ENCODE measurements around the gene BCAP29.

Gene BCAP29

GRCh38 chr7:107609811-107610261 lies 29.8 kb downstream of the BCAP29 start:
- Histone ChIP-seq H3K4me1 (ENCODE audit: control insufficient read depth, insufficient read depth, low read length) (no peaks in the 10 kb centered on the region), H3K9me3 (ENCODE audit: control insufficient read depth, insufficient read depth, low read length) (no peaks in the 10 kb centered on the region), H3K36me3 (ENCODE audit: control insufficient read depth, insufficient read depth, low read length) (no peaks in the 10 kb centered on the region), H3K27me3 (ENCODE audit: control insufficient read depth, insufficient read depth, low read length) (no peaks in the 10 kb centered on the region), H3K9ac (ENCODE audit: low read depth, low read length) (no peak overlapping the region), H3K4me3 (ENCODE audit: low read depth, low read length) (no peak overlapping the region)

DNA sequence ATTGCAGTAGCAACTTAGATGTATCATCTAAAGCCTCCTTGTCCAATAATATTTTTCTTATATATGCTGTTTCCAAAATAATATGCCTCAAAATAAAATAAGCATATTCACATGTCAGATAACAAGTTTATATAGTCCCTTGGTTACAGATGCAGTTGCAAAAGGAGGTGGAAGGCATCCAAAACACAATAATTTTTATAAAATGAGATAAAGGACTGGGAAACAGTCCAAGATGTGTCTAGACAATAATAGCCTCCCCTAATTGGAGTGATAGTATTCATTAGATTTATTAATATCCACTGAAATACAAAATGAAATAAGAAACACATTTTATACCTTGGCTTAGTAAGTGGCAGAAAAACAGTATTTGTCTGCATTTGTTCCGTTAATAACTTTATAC lies 30.3 kb downstream of the BCAP29 start:
- Histone ChIP-seq H3K4me3 (ENCODE audit: low read depth, low read length) (no peak overlapping the region), H3K9ac (ENCODE audit: low read depth, low read length) (no peak overlapping the region)

DNA sequence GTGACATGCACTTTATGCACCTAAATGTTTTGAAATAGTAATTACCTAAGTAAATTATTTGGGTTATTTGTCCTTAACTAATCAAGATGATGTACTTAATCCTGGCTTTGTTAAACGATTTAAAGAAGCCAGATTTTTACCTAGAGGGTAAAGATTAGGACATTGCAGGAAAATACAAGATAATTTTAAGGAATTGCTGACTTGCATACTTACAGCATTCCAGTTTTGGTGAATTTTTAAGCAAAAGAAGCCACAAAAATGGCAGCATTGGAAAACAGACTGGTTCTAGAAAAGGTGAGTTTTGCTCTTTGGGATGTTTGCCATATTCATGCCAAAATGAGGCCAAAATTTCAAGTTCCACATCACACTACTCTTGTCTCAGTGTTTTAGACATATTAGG lies 33.4 kb downstream of the BCAP29 start:
- H3K36me3 ChIP-seq (ENCODE audit: control insufficient read depth, insufficient read depth, low read length) = no peaks in the 10 kb centered on the region
- H3K9ac ChIP-seq (ENCODE audit: low read depth, low read length) = no peak overlapping the region
- H3K4me1 ChIP-seq (ENCODE audit: control insufficient read depth, insufficient read depth, low read length) = no peaks in the 10 kb centered on the region

More for the DNA sequence above, 30.3 kb downstream of the BCAP29 start:
- H3K4me1 ChIP-seq (ENCODE audit: control insufficient read depth, insufficient read depth, low read length) = no peaks in the 10 kb centered on the region
- H3K27me3 ChIP-seq (ENCODE audit: control insufficient read depth, insufficient read depth, low read length) = no peaks in the 10 kb centered on the region
- no peaks in the 10 kb centered on the region for H3K9me3 ChIP-seq (ENCODE audit: control insufficient read depth, insufficient read depth, low read length)
- no peaks in the 10 kb centered on the region for H3K36me3 ChIP-seq (ENCODE audit: control insufficient read depth, insufficient read depth, low read length)

DNA sequence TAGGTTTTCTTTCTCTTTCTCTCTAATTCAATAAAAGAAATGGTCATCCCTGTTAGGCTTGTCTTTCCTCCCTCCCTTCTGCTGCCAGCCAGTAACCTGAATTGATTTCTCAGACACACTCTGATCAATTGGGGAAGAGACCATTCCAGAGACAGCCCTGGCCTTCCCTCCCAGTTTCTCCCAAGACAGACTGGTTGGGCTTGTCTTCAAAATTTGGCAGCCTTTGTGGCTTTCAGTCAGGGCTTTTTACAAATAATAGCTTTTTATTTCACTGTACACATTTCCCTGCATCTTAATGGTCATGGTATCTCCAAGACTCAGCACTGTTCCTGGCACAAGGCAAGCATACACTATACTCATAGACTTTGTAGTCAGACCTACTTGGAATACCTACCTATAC lies 33.9 kb downstream of the BCAP29 start:
- Histone ChIP-seq H3K36me3 (ENCODE audit: control insufficient read depth, insufficient read depth, low read length) (no peaks in the 10 kb centered on the region), H3K4me1 (ENCODE audit: control insufficient read depth, insufficient read depth, low read length) (no peaks in the 10 kb centered on the region), H3K9ac (ENCODE audit: low read depth, low read length) (no peak overlapping the region), H3K27me3 (ENCODE audit: control insufficient read depth, insufficient read depth, low read length) (no peaks in the 10 kb centered on the region), H3K4me3 (ENCODE audit: low read depth, low read length) (no peak overlapping the region), H3K9me3 (ENCODE audit: control insufficient read depth, insufficient read depth, low read length) (no peaks in the 10 kb centered on the region)

More for the DNA sequence above, 33.4 kb downstream of the BCAP29 start:
- Histone ChIP-seq H3K27me3 (ENCODE audit: control insufficient read depth, insufficient read depth, low read length) (no peaks in the 10 kb centered on the region), H3K9me3 (ENCODE audit: control insufficient read depth, insufficient read depth, low read length) (no peaks in the 10 kb centered on the region), H3K4me3 (ENCODE audit: low read depth, low read length) (no peak overlapping the region)

GRCh38 chr7:107614425-107614824 lies 34.4 kb downstream of the BCAP29 start:
- Histone ChIP-seq H3K4me3 (ENCODE audit: low read depth, low read length) (no peak overlapping the region), H3K36me3 (ENCODE audit: control insufficient read depth, insufficient read depth, low read length) (no peaks in the 10 kb centered on the region)

GRCh38 chr7:107615910-107616680 lies 36.0 kb downstream of the BCAP29 start:
- no peaks in the 10 kb centered on the region for H3K36me3 ChIP-seq (ENCODE audit: control insufficient read depth, insufficient read depth, low read length)
- H3K4me1 ChIP-seq (ENCODE audit: control insufficient read depth, insufficient read depth, low read length) = no peaks in the 10 kb centered on the region
- H3K4me3 ChIP-seq (ENCODE audit: low read depth, low read length) = no peak overlapping the region
- H3K27me3 ChIP-seq (ENCODE audit: control insufficient read depth, insufficient read depth, low read length) = no peaks in the 10 kb centered on the region
- no peak overlapping the region for H3K9ac ChIP-seq (ENCODE audit: low read depth, low read length)
- no peaks in the 10 kb centered on the region for H3K9me3 ChIP-seq (ENCODE audit: control insufficient read depth, insufficient read depth, low read length)

More at GRCh38 chr7:107614425-107614824, 34.4 kb downstream of the BCAP29 start:
- no peaks in the 10 kb centered on the region for H3K4me1 ChIP-seq (ENCODE audit: control insufficient read depth, insufficient read depth, low read length)
- H3K9me3 ChIP-seq (ENCODE audit: control insufficient read depth, insufficient read depth, low read length) = no peaks in the 10 kb centered on the region
- H3K27me3 ChIP-seq (ENCODE audit: control insufficient read depth, insufficient read depth, low read length) = no peaks in the 10 kb centered on the region
- no peak overlapping the region for H3K9ac ChIP-seq (ENCODE audit: low read depth, low read length)

DNA sequence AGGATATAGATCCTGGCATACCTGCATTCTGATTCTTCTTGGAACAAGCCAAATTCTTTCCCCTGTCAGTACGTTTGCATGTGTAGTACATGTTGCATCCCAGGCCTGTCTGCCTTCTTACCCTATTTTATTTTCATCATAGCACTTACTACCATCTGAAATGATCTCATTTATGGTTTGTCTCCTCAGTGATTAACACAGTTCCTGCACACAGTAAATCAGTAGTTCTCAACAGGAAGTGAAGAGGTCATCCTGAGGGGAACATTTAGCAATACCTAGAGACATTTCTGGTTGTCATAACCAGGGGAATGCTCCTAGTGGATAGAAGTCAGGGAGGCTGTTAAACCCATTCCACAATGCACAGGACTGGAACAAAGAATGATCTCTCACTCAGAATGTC lies 42.4 kb downstream of the BCAP29 start:
- H3K27me3 ChIP-seq (ENCODE audit: control insufficient read depth, insufficient read depth, low read length) = no peaks in the 10 kb centered on the region
- no peaks in the 10 kb centered on the region for H3K4me1 ChIP-seq (ENCODE audit: control insufficient read depth, insufficient read depth, low read length)
- no peak overlapping the region for H3K9ac ChIP-seq (ENCODE audit: low read depth, low read length)
- H3K36me3 ChIP-seq (ENCODE audit: control insufficient read depth, insufficient read depth, low read length) = no peaks in the 10 kb centered on the region
- H3K4me3 ChIP-seq (ENCODE audit: low read depth, low read length) = no peak overlapping the region
- H3K9me3 ChIP-seq (ENCODE audit: control insufficient read depth, insufficient read depth, low read length) = no peaks in the 10 kb centered on the region

DNA sequence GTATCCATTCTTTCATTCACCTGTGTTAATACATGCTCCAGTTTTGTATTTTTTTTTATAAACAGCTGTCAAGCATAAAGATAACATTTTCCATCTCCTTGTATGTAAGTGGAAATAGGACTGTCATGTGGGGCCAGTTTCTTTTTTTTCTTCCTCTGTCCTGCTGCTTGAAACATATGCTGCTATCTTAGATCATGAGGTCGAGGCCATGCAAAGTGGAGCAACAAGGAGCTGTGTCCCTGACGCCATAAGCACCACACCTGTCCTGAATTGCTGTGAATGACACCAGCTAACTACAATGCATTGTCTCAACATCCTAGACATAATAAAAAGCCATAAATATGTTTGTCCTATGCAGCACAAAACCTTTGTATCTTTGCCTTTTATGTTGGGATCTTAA lies 42.8 kb downstream of the BCAP29 start:
- H3K36me3 ChIP-seq (ENCODE audit: control insufficient read depth, insufficient read depth, low read length) = no peaks in the 10 kb centered on the region
- H3K4me3 ChIP-seq (ENCODE audit: low read depth, low read length) = no peak overlapping the region
- H3K9me3 ChIP-seq (ENCODE audit: control insufficient read depth, insufficient read depth, low read length) = no peaks in the 10 kb centered on the region
- H3K27me3 ChIP-seq (ENCODE audit: control insufficient read depth, insufficient read depth, low read length) = no peaks in the 10 kb centered on the region
- no peaks in the 10 kb centered on the region for H3K4me1 ChIP-seq (ENCODE audit: control insufficient read depth, insufficient read depth, low read length)
- H3K9ac ChIP-seq (ENCODE audit: low read depth, low read length) = no peak overlapping the region

- H3K36me3 ChIP-seq (ENCODE audit: control insufficient read depth, insufficient read depth, low read length) = no peaks in the 10 kb centered on the region
- H3K4me3 ChIP-seq (ENCODE audit: low read depth, low read length) = no peak overlapping the region
- no peaks in the 10 kb centered on the region for H3K27me3 ChIP-seq (ENCODE audit: control insufficient read depth, insufficient read depth, low read length)
- no peaks in the 10 kb centered on the region for H3K9me3 ChIP-seq (ENCODE audit: control insufficient read depth, insufficient read depth, low read length)
- no peak overlapping the region for H3K9ac ChIP-seq (ENCODE audit: low read depth, low read length)
- H3K4me1 ChIP-seq (ENCODE audit: control insufficient read depth, insufficient read depth, low read length) = no peaks in the 10 kb centered on the region
Measured at GRCh38 chr7:107627002-107627401, 47.0 kb downstream of the BCAP29 start.

DNA sequence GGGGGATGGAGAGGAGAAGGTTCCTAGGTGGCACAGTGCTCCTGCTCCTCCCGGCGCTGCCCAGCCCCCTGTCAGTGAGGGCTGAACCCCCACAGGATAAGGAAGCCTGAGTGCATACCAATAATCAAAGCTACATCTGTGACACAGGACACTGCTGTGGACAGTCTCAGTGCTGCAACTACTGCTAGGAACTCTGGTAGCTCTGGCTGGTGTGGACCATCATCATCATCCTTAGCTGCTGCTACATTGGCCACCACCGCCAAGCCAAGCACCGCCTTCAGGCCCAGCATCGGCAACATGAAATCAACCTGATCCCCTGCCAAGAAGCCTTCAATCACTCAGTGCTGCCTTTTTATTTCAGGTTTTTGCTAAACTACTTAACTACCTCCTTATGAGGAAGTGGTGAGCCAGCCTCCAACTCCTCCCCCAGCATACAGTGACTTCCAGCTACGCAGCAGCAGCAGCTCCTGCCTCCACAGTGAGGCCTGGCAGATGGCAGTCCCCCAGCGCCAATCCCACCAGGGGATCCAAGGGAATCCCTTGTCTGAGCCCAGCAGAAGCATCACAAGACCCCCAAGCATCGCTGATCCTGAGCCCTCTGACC lies 48.5 kb downstream of the BCAP29 start:
- no peak overlapping the region for H3K4me3 ChIP-seq (ENCODE audit: low read depth, low read length)
- H3K9ac ChIP-seq (ENCODE audit: low read depth, low read length) = no peak overlapping the region
- no peaks in the 10 kb centered on the region for H3K36me3 ChIP-seq (ENCODE audit: control insufficient read depth, insufficient read depth, low read length)
- H3K27me3 ChIP-seq (ENCODE audit: control insufficient read depth, insufficient read depth, low read length) = no peaks in the 10 kb centered on the region
- peaks cover 2% of the 10 kb centered on the region for H3K4me1 ChIP-seq (ENCODE audit: control insufficient read depth, insufficient read depth, low read length)
- no peaks in the 10 kb centered on the region for H3K9me3 ChIP-seq (ENCODE audit: control insufficient read depth, insufficient read depth, low read length)

DNA sequence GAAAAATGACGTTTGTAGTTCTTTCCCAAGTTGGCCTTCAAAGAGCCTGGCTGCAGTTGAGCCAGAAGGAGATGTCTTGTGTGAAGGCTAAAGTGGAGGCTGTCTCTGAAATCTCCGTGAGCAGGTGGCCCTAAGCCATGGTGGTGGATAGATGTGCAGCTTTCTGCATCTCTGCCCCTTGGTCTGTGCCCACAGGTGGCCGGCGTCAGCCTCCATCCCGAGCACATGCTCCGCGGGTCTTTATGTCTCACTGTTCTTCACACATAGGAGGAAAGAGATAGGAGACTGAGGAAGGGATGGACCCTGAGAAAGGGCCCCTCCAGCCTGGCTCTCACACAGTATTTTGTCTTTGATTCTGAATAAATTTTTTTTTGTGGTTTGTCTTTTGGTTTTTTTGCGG lies 50.3 kb downstream of the BCAP29 start:
- Histone ChIP-seq H3K4me3 (ENCODE audit: low read depth, low read length) (no peak overlapping the region), H3K9ac (ENCODE audit: low read depth, low read length) (no peak overlapping the region), H3K36me3 (ENCODE audit: control insufficient read depth, insufficient read depth, low read length) (no peaks in the 10 kb centered on the region), H3K4me1 (ENCODE audit: control insufficient read depth, insufficient read depth, low read length) (peaks cover 2% of the 10 kb centered on the region), H3K9me3 (ENCODE audit: control insufficient read depth, insufficient read depth, low read length) (no peaks in the 10 kb centered on the region), H3K27me3 (ENCODE audit: control insufficient read depth, insufficient read depth, low read length) (no peaks in the 10 kb centered on the region)

Data from iPS-15b (cell line).